GM12878 (cell line): ENCODE measurements around the gene ANAPC15. TPM values are rescaled to one million over a fixed set of nuclear protein-coding genes. Genes with fewer than 3 reads are reported as not detected.
A peak's percentile ranks its signal among the peaks of the same experiment; 100 is the strongest.

ENCODE experiments used
- ASH2L ChIP-seq: fragments of 300-600, 200-600 bp; sonication (generic); IDR thresholded peaks from 2 replicates; pipeline ENCODE4 v1.6.1; 2017; ENCODE audit warnings: low read depth, mild to moderate bottlenecking, borderline replicate concordance
- BMI1 ChIP-seq: fragments of 450-650 bp; IDR thresholded peaks from 2 replicates; pipeline ENCODE4 v1.6.1; 2016; ENCODE audit warnings: mild to moderate bottlenecking, moderate library complexity, borderline replicate concordance
- CEBPZ ChIP-seq: fragments of 150-350 bp; IDR thresholded peaks from 2 replicates; pipeline ENCODE4 v1.6.1; 2016; ENCODE audit warnings: low read depth, low read length
- E2F4 ChIP-seq: IDR thresholded peaks from 2 replicates; pipeline ENCODE4 v1.6.1; 2012; ENCODE audit warnings: low read depth, low read length, improper control_type of control experiment
- HSF1 ChIP-seq: fragments of 150-350 bp; IDR thresholded peaks from 2 replicates; pipeline ENCODE4 v1.6.1; 2014; ENCODE audit warnings: mild to moderate bottlenecking, low read depth, low read length
- MXI1 ChIP-seq: fragments of 150-350 bp; IDR thresholded peaks from 2 replicates; pipeline ENCODE4 v1.6.1; 2011; ENCODE audit warnings: low read depth, mild to moderate bottlenecking, inconsistent platforms, low read length, improper control_type of control experiment
- MYC ChIP-seq: IDR thresholded peaks from 2 replicates; pipeline ENCODE4 v1.6.1; 2011; ENCODE audit warnings: mild to moderate bottlenecking, low read length, moderate library complexity, inconsistent platforms; ENCODE audit not compliant: insufficient read depth, insufficient replicate concordance, insufficient read length, severe bottlenecking
- NKRF ChIP-seq: fragments of 450-650 bp; conservative IDR thresholded peaks from 2 replicates; pipeline ENCODE4 v1.6.1; 2017; ENCODE audit warnings: mild to moderate bottlenecking, moderate library complexity
- NR2C1 ChIP-seq: fragments of 450-650 bp; IDR thresholded peaks from 2 replicates; pipeline ENCODE4 v1.6.1; 2017; ENCODE audit warnings: antibody characterized with exemption, mild to moderate bottlenecking, moderate library complexity
- RAD21 ChIP-seq: IDR thresholded peaks from 2 replicates; pipeline ENCODE4 v1.6.1; 2011; ENCODE audit warnings: mild to moderate bottlenecking, low read depth, low read length, moderate library complexity; ENCODE audit not compliant: insufficient read depth
- RUNX3 ChIP-seq: IDR thresholded peaks from 2 replicates; pipeline ENCODE4 v1.6.1; 2012; ENCODE audit warnings: low read length, inconsistent platforms
- SMAD5 ChIP-seq: IDR thresholded peaks from 2 replicates; pipeline ENCODE4 v1.6.1; 2016; ENCODE audit warnings: antibody characterized with exemption, low read depth
- SP1 ChIP-seq: IDR thresholded peaks from one replicate; pipeline ENCODE4 v1.6.1; 2011; ENCODE audit warnings: low read depth, low read length
- TAF1 ChIP-seq: IDR thresholded peaks from 2 replicates; pipeline ENCODE4 v1.6.1; 2011; ENCODE audit warnings: mild to moderate bottlenecking, low read depth, low read length, borderline replicate concordance
- YBX1 ChIP-seq: fragments of 450-650 bp; IDR thresholded peaks from 2 replicates; pipeline ENCODE4 v1.6.1; 2016; ENCODE audit warnings: antibody characterized with exemption
- polyA plus RNA-seq, 11 experiments: library from polyadenylated mRNA; depleted of rRNA in 4 of 11; unstranded in 6 of 11; stranded (reverse) in 5 of 11; fragments of >200 nt; fragmentation: Nextera tagmentation in 4 of 11; fragmentation: Illumina TruSeq in 1 of 11; extraction: Ambion mirVana in 4 of 11; extraction: Trizol in 1 of 11; gene quantifications; 1 replicate in 1 of 11; 2 replicates in 10 of 11; pipeline versions ENCODE4 v1.2.1 to v1.2.3, GENCODE V29; 2011 to 2016; ENCODE audit warnings: inconsistent platforms in 2 of 11, missing spikeins in 2 of 11, low read depth in 1 of 11
- total RNA-seq, 4 experiments: library from RNA; depleted of rRNA in 3 of 4; stranded (reverse); fragments of >200 nt in 3 of 4; fragmentation: Illumina TruSeq in 1 of 4; extraction: Trizol in 1 of 4; gene quantifications; 2 replicates each; pipeline versions ENCODE4 v1.2.1 to v1.2.3, GENCODE V29; 2013 to 2021
- TF ChIP-seq, protein P1 (sequence below): fragments of 450-650 bp; IDR thresholded peaks from 2 replicates; pipeline ENCODE4 v1.6.1; 2017; ENCODE audit warnings: low read depth, mild to moderate bottlenecking, moderate library complexity
- TF ChIP-seq, protein P2 (sequence below): IDR thresholded peaks from 2 replicates; pipeline ENCODE4 v1.6.1; 2011; ENCODE audit warnings: borderline replicate concordance, low read depth, mild to moderate bottlenecking, moderate library complexity, mixed read lengths, low read length; ENCODE audit not compliant: insufficient read depth; ENCODE audit errors: extremely low read length

ANAPC15 gene
- total and polyA plus RNA-seq, 10 of the 15 experiments (the other 5 are each of a cell fraction or from before 2014, with no cell fraction given): 83.4 to 372 (median 103) TPM

DNA sequence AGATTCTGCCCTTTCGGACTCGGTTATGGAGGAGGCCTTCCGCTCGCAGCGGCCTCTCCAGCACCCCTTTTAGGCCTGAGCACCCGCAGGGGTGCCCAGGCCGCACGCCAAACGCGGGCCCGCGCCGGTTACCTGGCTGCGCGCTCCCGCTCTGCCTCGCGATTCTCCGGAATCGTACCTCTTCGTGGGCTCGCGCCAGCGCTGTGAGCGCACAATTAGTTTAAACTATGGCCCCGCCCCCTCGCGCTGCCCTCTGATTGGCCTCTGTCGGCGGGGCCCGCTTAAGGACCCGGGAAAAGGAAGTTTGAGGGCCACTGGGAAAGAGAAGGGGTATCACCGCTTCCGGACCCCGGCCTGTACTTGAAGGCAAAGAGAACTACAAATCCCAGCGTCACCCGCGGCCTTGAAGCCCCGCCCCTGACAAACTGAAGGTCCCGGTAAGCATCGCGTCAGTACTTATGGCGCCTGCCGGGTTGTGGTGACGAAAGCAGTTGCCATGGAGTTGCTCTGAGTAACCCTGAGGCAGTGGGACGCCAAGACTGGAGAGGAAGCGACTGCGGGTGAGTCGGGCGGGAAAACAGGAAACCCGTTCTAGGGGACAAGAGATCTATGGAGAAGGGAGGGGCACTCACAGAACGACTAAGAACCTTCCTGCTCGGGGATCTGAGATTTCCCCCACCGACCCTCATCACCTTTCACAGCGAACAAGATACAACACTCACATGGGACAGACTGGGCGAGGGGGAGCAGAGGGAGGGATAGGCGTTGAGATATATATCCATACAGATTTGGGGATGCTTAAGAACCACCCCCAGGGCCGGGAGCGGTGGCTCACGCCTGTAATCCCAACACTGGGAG, 31.9 kb downstream of the ANAPC15 start, which contains the start of the genes LRRC51 and NUMA1 (continued):
- TF ChIP-seq RAD21 (no peak), HSF1 (no peak), SMAD5 (no peak), ASH2L (0 out of 2 replicates have a peak, but pooled peaks have one; percentile 41), YBX1 (no peak), NKRF (peak; percentile 95), RUNX3 (peak; percentile 21; the same call in 1 of the 2 replicates), CEBPZ (no peak), BMI1 (peak; percentile 97), NR2C1 (peak; percentile 75), MYC (no peak), TAF1 (no peak; the same call in 1 of the 2 replicates), MXI1 (peak; percentile 99), SP1 (peak; percentile 62), E2F4 (peak; percentile 93)
- TF ChIP-seq, protein P1, sequence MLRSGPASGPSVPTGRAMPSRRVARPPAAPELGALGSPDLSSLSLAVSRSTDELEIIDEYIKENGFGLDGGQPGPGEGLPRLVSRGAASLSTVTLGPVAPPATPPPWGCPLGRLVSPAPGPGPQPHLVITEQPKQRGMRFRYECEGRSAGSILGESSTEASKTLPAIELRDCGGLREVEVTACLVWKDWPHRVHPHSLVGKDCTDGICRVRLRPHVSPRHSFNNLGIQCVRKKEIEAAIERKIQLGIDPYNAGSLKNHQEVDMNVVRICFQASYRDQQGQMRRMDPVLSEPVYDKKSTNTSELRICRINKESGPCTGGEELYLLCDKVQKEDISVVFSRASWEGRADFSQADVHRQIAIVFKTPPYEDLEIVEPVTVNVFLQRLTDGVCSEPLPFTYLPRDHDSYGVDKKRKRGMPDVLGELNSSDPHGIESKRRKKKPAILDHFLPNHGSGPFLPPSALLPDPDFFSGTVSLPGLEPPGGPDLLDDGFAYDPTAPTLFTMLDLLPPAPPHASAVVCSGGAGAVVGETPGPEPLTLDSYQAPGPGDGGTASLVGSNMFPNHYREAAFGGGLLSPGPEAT: peak; percentile 73; the same call in 1 of the 2 replicates
- TF ChIP-seq, protein P2, sequence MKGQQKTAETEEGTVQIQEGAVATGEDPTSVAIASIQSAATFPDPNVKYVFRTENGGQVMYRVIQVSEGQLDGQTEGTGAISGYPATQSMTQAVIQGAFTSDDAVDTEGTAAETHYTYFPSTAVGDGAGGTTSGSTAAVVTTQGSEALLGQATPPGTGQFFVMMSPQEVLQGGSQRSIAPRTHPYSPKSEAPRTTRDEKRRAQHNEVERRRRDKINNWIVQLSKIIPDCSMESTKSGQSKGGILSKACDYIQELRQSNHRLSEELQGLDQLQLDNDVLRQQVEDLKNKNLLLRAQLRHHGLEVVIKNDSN: no peak
